ENCODE measurements around the gene RAET1E.

GRCh38 chr6:149855040-149855654 lies 42.8 kb downstream of the RAET1E start:
- TF ChIP-seq ZNF274 (IDR thresholded peaks at IDR 0.05; ENCODE audit: low read depth, low read length) (no peak), YY1 (IDR thresholded peaks at IDR 0.05; ENCODE audit: insufficient read depth, insufficient read length) (no peak), SUZ12 (IDR thresholded peaks at IDR 0.05; ENCODE audit: extremely low read depth, insufficient read depth, insufficient read length) (no peak)

All from NT2/D1 (cell line).